CD4-positive, alpha-beta T cell treated with Interleukin-4 for 1 hour (primary cell): Measurements from ENCODE around the gene ZNF107.
"Not testable (repeated sequence)": the region's sequence is repeated elsewhere in the genome, so short reads cannot be mapped to it uniquely, and the experiment has no call there.

ENCODE experiments used
- DNase-seq, 2 donors: peaks; one replicate each; pipeline ENCODE4 v3.0.0-alpha.2; 2020 to 2022

The ZNF107 gene

GRCh38 chr7:64651203-64651602, 14.7 kb upstream of the ZNF107 start:
- no peak for DNase-seq

- DNase-seq = no peak
Measured at GRCh38 chr7:64651632-64652165, 14.2 kb upstream of the ZNF107 start.

GRCh38 chr7:64653721-64654401, 12.1 kb upstream of the ZNF107 start:
- no peak for DNase-seq

- DNase-seq = no peak
Measured at GRCh38 chr7:64654796-64655548, 11.0 kb upstream of the ZNF107 start.

GRCh38 chr7:64655811-64656210, 10.1 kb upstream of the ZNF107 start:
- DNase-seq = no peak

- no peak for DNase-seq
Measured at GRCh38 chr7:64656489-64656888, 9.4 kb upstream of the ZNF107 start.

GRCh38 chr7:64662091-64662490, 3.8 kb upstream of the ZNF107 start:
- DNase-seq = not testable (repeated sequence)

GRCh38 chr7:64666663-64667050, 724 bp downstream of the ZNF107 start:
- DNase-seq = no peak

- no peak for DNase-seq
Measured at GRCh38 chr7:64667311-64667710, 1.4 kb downstream of the ZNF107 start.

GRCh38 chr7:64672414-64672813, 6.5 kb downstream of the ZNF107 start:
- no peak for DNase-seq

- no peak for DNase-seq
Measured at GRCh38 chr7:64685091-64685490, 19.2 kb downstream of the ZNF107 start.

GRCh38 chr7:64685741-64686140, 19.8 kb downstream of the ZNF107 start:
- no peak for DNase-seq

- peak in 1 of 2 donors; percentile 27 for DNase-seq
Measured at GRCh38 chr7:64686493-64687184, 20.7 kb downstream of the ZNF107 start.

GRCh38 chr7:64687249-64687648, 21.3 kb downstream of the ZNF107 start:
- DNase-seq = no peak

GRCh38 chr7:64688988-64689387, 23.1 kb downstream of the ZNF107 start:
- no peak for DNase-seq

- no peak for DNase-seq
Measured at GRCh38 chr7:64691831-64692230, 25.9 kb downstream of the ZNF107 start.

GRCh38 chr7:64697863-64698262, 31.9 kb downstream of the ZNF107 start:
- not testable (repeated sequence) for DNase-seq

- DNase-seq = no peak
Measured at GRCh38 chr7:64706625-64707292, 40.8 kb downstream of the ZNF107 start.

GRCh38 chr7:64717896-64718295, 52.0 kb downstream of the ZNF107 start:
- DNase-seq = not testable (repeated sequence)

GRCh38 chr7:64729089-64729848, 63.3 kb downstream of the ZNF107 start:
- no peak for DNase-seq

GRCh38 chr7:64733550-64734240, 67.8 kb downstream of the ZNF107 start:
- DNase-seq = no peak

GRCh38 chr7:64736575-64736974, 70.6 kb downstream of the ZNF107 start:
- DNase-seq = no peak
